Panc1 (cell line): ENCODE results near the gene ITLN1.

Experiments used
- CTCF ChIP-seq: fragments of 450-650 bp; IDR thresholded peaks from 2 replicates; pipeline ENCODE4 v1.5.1; 2017; ENCODE audit warnings: mild to moderate bottlenecking
- TCF7L2 ChIP-seq: IDR thresholded peaks from 2 replicates; pipeline ENCODE4 v1.6.1; 2011; ENCODE audit warnings: mild to moderate bottlenecking, low read depth, low read length, inconsistent platforms
- TF ChIP-seq, protein P1 (sequence below), 2 experiments: IDR thresholded peaks; 2 replicates each; pipeline ENCODE4 v1.6.1; 2011 to 2012; ENCODE audit warnings: low read depth in 2 of 2, control low read depth in 1 of 2, low read length in 1 of 2, mild to moderate bottlenecking in 1 of 2, moderate library complexity in 1 of 2; ENCODE audit not compliant: insufficient read depth in 1 of 2

GRCh38 chr1:160863774-160864131 is 21.2 kb downstream of the ITLN1 start:
- TF ChIP-seq CTCF = no peak
- no peak for TF ChIP-seq TCF7L2
- TF ChIP-seq, protein P1, sequence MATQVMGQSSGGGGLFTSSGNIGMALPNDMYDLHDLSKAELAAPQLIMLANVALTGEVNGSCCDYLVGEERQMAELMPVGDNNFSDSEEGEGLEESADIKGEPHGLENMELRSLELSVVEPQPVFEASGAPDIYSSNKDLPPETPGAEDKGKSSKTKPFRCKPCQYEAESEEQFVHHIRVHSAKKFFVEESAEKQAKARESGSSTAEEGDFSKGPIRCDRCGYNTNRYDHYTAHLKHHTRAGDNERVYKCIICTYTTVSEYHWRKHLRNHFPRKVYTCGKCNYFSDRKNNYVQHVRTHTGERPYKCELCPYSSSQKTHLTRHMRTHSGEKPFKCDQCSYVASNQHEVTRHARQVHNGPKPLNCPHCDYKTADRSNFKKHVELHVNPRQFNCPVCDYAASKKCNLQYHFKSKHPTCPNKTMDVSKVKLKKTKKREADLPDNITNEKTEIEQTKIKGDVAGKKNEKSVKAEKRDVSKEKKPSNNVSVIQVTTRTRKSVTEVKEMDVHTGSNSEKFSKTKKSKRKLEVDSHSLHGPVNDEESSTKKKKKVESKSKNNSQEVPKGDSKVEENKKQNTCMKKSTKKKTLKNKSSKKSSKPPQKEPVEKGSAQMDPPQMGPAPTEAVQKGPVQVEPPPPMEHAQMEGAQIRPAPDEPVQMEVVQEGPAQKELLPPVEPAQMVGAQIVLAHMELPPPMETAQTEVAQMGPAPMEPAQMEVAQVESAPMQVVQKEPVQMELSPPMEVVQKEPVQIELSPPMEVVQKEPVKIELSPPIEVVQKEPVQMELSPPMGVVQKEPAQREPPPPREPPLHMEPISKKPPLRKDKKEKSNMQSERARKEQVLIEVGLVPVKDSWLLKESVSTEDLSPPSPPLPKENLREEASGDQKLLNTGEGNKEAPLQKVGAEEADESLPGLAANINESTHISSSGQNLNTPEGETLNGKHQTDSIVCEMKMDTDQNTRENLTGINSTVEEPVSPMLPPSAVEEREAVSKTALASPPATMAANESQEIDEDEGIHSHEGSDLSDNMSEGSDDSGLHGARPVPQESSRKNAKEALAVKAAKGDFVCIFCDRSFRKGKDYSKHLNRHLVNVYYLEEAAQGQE (IDR thresholded peaks at IDR 0.05; ENCODE audit: insufficient read depth in 1 of 2, low read depth in 2 of 2, low read length in 1 of 2) = no peak
